Pancreas (tissue), 10 donors: ENCODE data around the gene DBR1. TPM values are rescaled to one million over a fixed set of nuclear protein-coding genes. Genes with fewer than 3 reads are reported as not detected.
A peak's percentile ranks its signal among the peaks of the same experiment; 100 is the strongest.

Experiments
- ATAC-seq, 4 donors: fragments of 200-7000 bp; cut with Tn5 transposase; one replicate each; pipeline versions ENCODE4 v1.8.0 to v1.9.1; 2020; ENCODE audit warnings: mild to moderate bottlenecking in 4 of 4, moderate library complexity in 4 of 4
- DNase-seq, 6 donors: peaks; one replicate each; pipeline ENCODE4 v3.0.0-alpha.2; 2020
- FAIRE-seq: peaks from 2 replicates; lab custom pipeline; 2012; peaks lifted over from hg19 to GRCh38; lab: Jason Lieb, UNC
- H3K27ac ChIP-seq, 4 donors: fragments of 200-600 bp; sonication (generic); 1 replicate in 3 of 4; 2 replicates in 1 of 4; pipeline versions ENCODE4 v1.5.0 to v1.8.0; 2020
- H3K27me3 ChIP-seq, 4 donors: fragments of 200-600 bp; one replicate each; pipeline ENCODE4 v1.8.0; 2021
- H3K36me3 ChIP-seq, 3 donors: fragments of 200-600 bp; sonication (generic) in 1 of 3; one replicate each; pipeline versions ENCODE4 v1.5.0 to v1.8.0; 2020 to 2021
- H3K4me1 ChIP-seq, 3 donors: fragments of 200-600 bp; one replicate each; pipeline ENCODE4 v1.8.0; 2021
- H3K4me3 ChIP-seq, 4 donors: fragments of 200-600 bp; sonication (generic) in 2 of 4; one replicate each; pipeline versions ENCODE4 v1.5.0 to v1.8.0; 2020 to 2021
- H3K9me3 ChIP-seq, 4 donors: fragments of 200-600 bp; one replicate each; pipeline ENCODE4 v1.8.0; 2021
- WGBS, 2 donors: extraction: QIAGEN DNeasy Blood & Tissue Kit; methylation state at CpG; one replicate each; pipeline ENCODE4 v1.1.7; 2013; 5-methylcytosine and 5-hydroxymethylcytosine counted together
- intact Hi-C, 3 donors: fragments of 100-400 bp; cut with DNase I; formaldehyde crosslinking; loops; one replicate each; pipeline versions ENCODE4 v1.11.1 to v1.14.2; 2022
- polyA plus RNA-seq, 2 donors: library from polyadenylated mRNA; stranded (reverse); fragments of 200-250 nt; gene quantifications; one replicate each; pipeline ENCODE4 v1.2.3, GENCODE V29; 2013
- total RNA-seq, 6 donors: library from RNA; stranded (reverse); fragmentation: NEBNext Ultra II Directional in 4 of 6; extraction: Animal tissue kit (Norgen Biotek cat#: 25700) in 4 of 6; gene quantifications; one replicate each; pipeline versions ENCODE4 v1.2.1 to v1.2.4, GENCODE V29; 2021 to 2023
- TF ChIP-seq, protein P1 (sequence below), 4 donors: fragments of 200-600 bp; sonication (generic) in 3 of 4; IDR thresholded peaks; one replicate each; pipeline versions ENCODE4 v1.5.0 to v1.8.0; 2021; ENCODE audit warnings: antibody characterized with exemption in 4 of 4
- donor health status: healthy with polysubstance abuse.
- donor health status: DM: no; HTN: no; CAD: no; lungs with moderate emphysema.
- donor health status: DM: no; HTN: no; CAD: no.
- donor health status: control.
- donor health status: control.
- donor health status: Bipolar disorder and iron deficiency.
- donor health status: DM: yes; HTN: yes; CAD: no.
- donor health status: DM: no; HTN: no; CAD: no.
- donor health status: DM: no; HTN: no; CAD: no.
- donor health status: DM: yes; HTN: yes; CAD: no.

DBR1 gene
- total and polyA plus RNA-seq, 8 donors: 3.5 to 12.2 (median 6.3) TPM

- intact Hi-C loops: no loop called here
- TF ChIP-seq, protein P1, sequence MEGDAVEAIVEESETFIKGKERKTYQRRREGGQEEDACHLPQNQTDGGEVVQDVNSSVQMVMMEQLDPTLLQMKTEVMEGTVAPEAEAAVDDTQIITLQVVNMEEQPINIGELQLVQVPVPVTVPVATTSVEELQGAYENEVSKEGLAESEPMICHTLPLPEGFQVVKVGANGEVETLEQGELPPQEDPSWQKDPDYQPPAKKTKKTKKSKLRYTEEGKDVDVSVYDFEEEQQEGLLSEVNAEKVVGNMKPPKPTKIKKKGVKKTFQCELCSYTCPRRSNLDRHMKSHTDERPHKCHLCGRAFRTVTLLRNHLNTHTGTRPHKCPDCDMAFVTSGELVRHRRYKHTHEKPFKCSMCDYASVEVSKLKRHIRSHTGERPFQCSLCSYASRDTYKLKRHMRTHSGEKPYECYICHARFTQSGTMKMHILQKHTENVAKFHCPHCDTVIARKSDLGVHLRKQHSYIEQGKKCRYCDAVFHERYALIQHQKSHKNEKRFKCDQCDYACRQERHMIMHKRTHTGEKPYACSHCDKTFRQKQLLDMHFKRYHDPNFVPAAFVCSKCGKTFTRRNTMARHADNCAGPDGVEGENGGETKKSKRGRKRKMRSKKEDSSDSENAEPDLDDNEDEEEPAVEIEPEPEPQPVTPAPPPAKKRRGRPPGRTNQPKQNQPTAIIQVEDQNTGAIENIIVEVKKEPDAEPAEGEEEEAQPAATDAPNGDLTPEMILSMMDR (IDR thresholded peaks at IDR 0.05): peak in 1 of 4 donors; percentile 20
- Histone ChIP-seq H3K36me3 (no peaks in the 10 kb centered on the region), H3K4me1 (no peaks in the 10 kb centered on the region), H3K27me3 (no peaks in the 10 kb centered on the region), H3K27ac (no peak overlapping the region), H3K9me3 (no peaks in the 10 kb centered on the region), H3K4me3 (no peak overlapping the region)
- peak in 1 of 6 donors; percentile 21 for DNase-seq
- peak in 3 of 4 donors; percentile 85 to 91 (median 86) for ATAC-seq
- WGBS, 2 donors: 2 to 5% methylated on average over 2 of the region's 2 CpGs
- FAIRE-seq: no peak
Measured at GRCh38 chr3:138180375-138181029, 5.8 kb upstream of the DBR1 start.

GRCh38 chr3:138173769-138174420, 826 bp downstream of the DBR1 start:
- peak overlapping the region; percentile 56 to 84 (median 70) for H3K4me3 ChIP-seq
- H3K27me3 ChIP-seq: no peaks in the 10 kb centered on the region
- TF ChIP-seq, protein P1 (IDR thresholded peaks at IDR 0.05): no peak
- ATAC-seq: peak in 1 of 4 donors; percentile 11
- peak overlapping the region; percentile 51 to 83 (median 80) for H3K27ac ChIP-seq
- no peak for DNase-seq
- no peaks in the 10 kb centered on the region for H3K9me3 ChIP-seq
- intact Hi-C loops: no loop called here
- peaks cover 0 to 17% (median 0%) of the 10 kb centered on the region in 3 donors for H3K4me1 ChIP-seq
- FAIRE-seq: no peak
- H3K36me3 ChIP-seq: peaks cover 0 to 6% (median 0%) of the 10 kb centered on the region in 3 donors
- WGBS, 2 donors: 51 to 56% methylated on average over 13 of the region's 13 CpGs

GRCh38 chr3:138172625-138173024, 2.1 kb downstream of the DBR1 start:
- no peaks in the 10 kb centered on the region for H3K9me3 ChIP-seq
- no peak overlapping the region for H3K27ac ChIP-seq
- FAIRE-seq: no peak
- no peaks in the 10 kb centered on the region for H3K27me3 ChIP-seq
- TF ChIP-seq, protein P1 (IDR thresholded peaks at IDR 0.05): no peak
- peaks cover 0 to 17% (median 0%) of the 10 kb centered on the region in 3 donors for H3K4me1 ChIP-seq
- DNase-seq: no peak
- ATAC-seq: no peak
- no peak overlapping the region for H3K4me3 ChIP-seq
- intact Hi-C loops: no loop called here
- 75 to 82% methylated on average over 2 of the region's 2 CpGs for WGBS, 2 donors
- H3K36me3 ChIP-seq: peaks cover 0 to 16% (median 0%) of the 10 kb centered on the region in 3 donors

DNA sequence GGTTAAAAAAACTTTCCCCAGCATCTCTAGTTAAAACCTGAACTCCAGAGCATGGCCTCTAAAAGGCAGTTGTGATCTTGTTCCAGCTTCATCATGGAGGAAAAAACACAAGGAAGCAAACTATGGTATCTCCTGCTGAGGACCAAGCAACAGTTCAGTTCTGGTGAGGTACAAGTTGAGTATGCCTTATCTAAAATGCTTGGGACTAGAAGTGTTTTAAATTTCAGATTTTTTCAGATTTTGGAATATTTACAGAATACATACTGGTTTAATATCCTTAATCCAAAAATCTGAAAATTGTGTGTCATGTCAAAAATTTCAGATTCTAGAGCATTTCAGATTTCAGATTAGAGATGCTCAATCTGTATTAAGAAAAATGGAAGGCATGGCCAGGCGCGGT, 9.7 kb downstream of the DBR1 start:
- TF ChIP-seq, protein P1 (IDR thresholded peaks at IDR 0.05): no peak
- no peak for FAIRE-seq
- Histone ChIP-seq H3K4me1 (no peaks in the 10 kb centered on the region), H3K27me3 (no peaks in the 10 kb centered on the region), H3K4me3 (no peak overlapping the region), H3K27ac (no peak overlapping the region), H3K36me3 (peaks cover 0 to 61% (median 9%) of the 10 kb centered on the region in 3 donors), H3K9me3 (no peaks in the 10 kb centered on the region)
- ATAC-seq: no peak
- DNase-seq: no peak
- 96 to 98% methylated on average over 2 of the region's 2 CpGs for WGBS, 2 donors
- intact Hi-C loops: no loop called here

- Histone ChIP-seq H3K27ac (no peak overlapping the region), H3K36me3 (peaks cover 0 to 11% (median 5%) of the 10 kb centered on the region in 3 donors), H3K9me3 (no peaks in the 10 kb centered on the region), H3K27me3 (no peaks in the 10 kb centered on the region), H3K4me1 (no peaks in the 10 kb centered on the region), H3K4me3 (no peak overlapping the region)
- ATAC-seq (no peak), DNase-seq (no peak), FAIRE-seq (no peak)
- intact Hi-C loops: no loop called here
- TF ChIP-seq, protein P1 (IDR thresholded peaks at IDR 0.05): no peak
- WGBS, 2 donors: 96 to 98% methylated on average over 4 of the region's 4 CpGs
Measured at GRCh38 chr3:138157743-138158142, 17.0 kb downstream of the DBR1 start.
